LoVo (cell line): ENCODE measurements around the gene NPIPA8.
"Not testable (repeated sequence)": the region's sequence is repeated elsewhere in the genome, so short reads cannot be mapped to it uniquely, and the experiment has no call there.

Experiments used
- DNase-seq: peaks from one replicate; pipeline ENCODE4 v3.0.0-alpha.2; 2016; ENCODE audit warnings: low spot score

NPIPA8 gene

GRCh38 chr16:18336636-18337035 is at the start of gene NPIPA8:
TSS of gene NPIPA8 (minus strand) at chr16:18336736. CDS start at chr16:18332662, 4,074 bp downstream.
- not testable (repeated sequence) for DNase-seq

- not testable (repeated sequence) for DNase-seq
These were observed 48.7 kb upstream of the NPIPA8 start for GRCh38 chr16:18385285-18385684.

GRCh38 chr16:18384869-18385268 is 48.3 kb upstream of the NPIPA8 start:
- DNase-seq = not testable (repeated sequence)

- not testable (repeated sequence) for DNase-seq
These were observed 47.6 kb upstream of the NPIPA8 start for GRCh38 chr16:18384098-18384636.

GRCh38 chr16:18382696-18383095 is 46.2 kb upstream of the NPIPA8 start:
- not testable (repeated sequence) for DNase-seq

- not testable (repeated sequence) for DNase-seq
These were observed 11.2 kb upstream of the NPIPA8 start for GRCh38 chr16:18347742-18348141.

GRCh38 chr16:18346993-18347392 is 10.5 kb upstream of the NPIPA8 start:
- DNase-seq = not testable (repeated sequence)

- DNase-seq = not testable (repeated sequence)
These were observed 8.1 kb upstream of the NPIPA8 start for GRCh38 chr16:18344634-18345033.

- not testable (repeated sequence) for DNase-seq
These were observed 5.5 kb upstream of the NPIPA8 start for GRCh38 chr16:18341986-18342385.

GRCh38 chr16:18341417-18341960 is 5.0 kb upstream of the NPIPA8 start:
- DNase-seq = not testable (repeated sequence)

GRCh38 chr16:18339210-18339609 is 2.7 kb upstream of the NPIPA8 start:
- not testable (repeated sequence) for DNase-seq

- DNase-seq = not testable (repeated sequence)
These were observed 24.7 kb downstream of the NPIPA8 start for GRCh38 chr16:18311811-18312210.

- DNase-seq = not testable (repeated sequence)
These were observed 27.4 kb downstream of the NPIPA8 start for GRCh38 chr16:18309159-18309558.

- not testable (repeated sequence) for DNase-seq
These were observed 29.3 kb downstream of the NPIPA8 start for GRCh38 chr16:18307241-18307640.

GRCh38 chr16:18306066-18306465 is 30.5 kb downstream of the NPIPA8 start:
- not testable (repeated sequence) for DNase-seq

- DNase-seq = not testable (repeated sequence)
These were observed 33.4 kb downstream of the NPIPA8 start for GRCh38 chr16:18303059-18303706.

GRCh38 chr16:18297714-18298113 is 38.8 kb downstream of the NPIPA8 start:
- DNase-seq = not testable (repeated sequence)

GRCh38 chr16:18296931-18297330 is 39.6 kb downstream of the NPIPA8 start:
- not testable (repeated sequence) for DNase-seq

GRCh38 chr16:18294371-18294770 is 42.2 kb downstream of the NPIPA8 start:
- DNase-seq = not testable (repeated sequence)

GRCh38 chr16:18293337-18293956 is 43.1 kb downstream of the NPIPA8 start:
- DNase-seq = not testable (repeated sequence)

- not testable (repeated sequence) for DNase-seq
These were observed 45.6 kb downstream of the NPIPA8 start for GRCh38 chr16:18290959-18291358.

GRCh38 chr16:18286342-18286741 is 50.2 kb downstream of the NPIPA8 start:
- not testable (repeated sequence) for DNase-seq

- not testable (repeated sequence) for DNase-seq
These were observed 56.2 kb downstream of the NPIPA8 start for GRCh38 chr16:18280319-18280718.
